Ascending aorta (tissue), 2 donors: ENCODE data around the gene SIL1. TPM values are rescaled to one million over a fixed set of nuclear protein-coding genes. Genes with fewer than 3 reads are reported as not detected.
"Not testable (repeated sequence)": the region's sequence is repeated elsewhere in the genome, so short reads cannot be mapped to it uniquely, and the experiment has no call there.

Source experiments
- DNase-seq, 2 donors: peaks; one replicate each; pipeline ENCODE4 v3.0.0-alpha.2; 2019; ENCODE audit warnings: low spot score in 2 of 2
- H3K27ac ChIP-seq, 2 donors: fragments of 200-600 bp; sonication (generic); one replicate each; pipeline ENCODE4 v1.5.1; 2016 to 2017; ENCODE audit warnings: mild to moderate bottlenecking in 1 of 2
- H3K27me3 ChIP-seq: fragments of 200-600 bp; sonication (generic); one replicate; pipeline ENCODE4 v1.5.1; 2017
- H3K36me3 ChIP-seq, 2 donors: fragments of 200-600 bp; sonication (generic); one replicate each; pipeline ENCODE4 v1.5.1; 2016
- H3K4me1 ChIP-seq, 2 donors: fragments of 200-600 bp; sonication (generic); one replicate each; pipeline ENCODE4 v1.5.1; 2016 to 2017; ENCODE audit warnings: mild to moderate bottlenecking in 1 of 2
- H3K4me3 ChIP-seq, 2 donors: fragments of 200-600 bp; sonication (generic); one replicate each; pipeline ENCODE4 v1.5.1; 2016 to 2017; ENCODE audit warnings: mild to moderate bottlenecking in 1 of 2
- H3K9me3 ChIP-seq, 2 donors: fragments of 200-600 bp; sonication (generic); one replicate each; pipeline ENCODE4 v1.5.1; 2016
- CTCF ChIP-seq, 3 experiments: fragments of 200-600 bp in 2 of 3; fragments of 450-650 bp in 1 of 3; sonication (generic) in 2 of 3; IDR thresholded peaks; one replicate each; pipeline ENCODE4 v1.5.1; 2016 to 2019; ENCODE audit warnings: antibody characterized with exemption in 3 of 3, mild to moderate bottlenecking in 1 of 3, moderate library complexity in 1 of 3
- intact Hi-C: fragments of 100-400 bp; cut with DNase I; formaldehyde crosslinking; loops from one replicate; pipeline ENCODE4 v1.15.1; 2023
- total RNA-seq: library from RNA; depleted of rRNA; stranded (reverse); fragments of >200 nt; gene quantifications from one replicate; pipeline ENCODE4 v1.1.0, GENCODE V29; 2016

Gene SIL1
- total RNA-seq, 1 donor from 2014 or later = 53.4 TPM

- DNase-seq = peak in 1 of 2 donors; percentile 79
- H3K4me1 ChIP-seq = peaks cover 22 to 61% of the 10 kb centered on the region in 2 donors
- peak overlapping the region; percentile 35 to 83 for H3K27ac ChIP-seq
- H3K27me3 ChIP-seq = no peaks in the 10 kb centered on the region
- no peak for TF ChIP-seq CTCF (IDR thresholded peaks at IDR 0.05)
- no peaks in the 10 kb centered on the region for H3K36me3 ChIP-seq
- H3K9me3 ChIP-seq = no peaks in the 10 kb centered on the region
- intact Hi-C loops = loop anchor here (5.0 kb wide), 1 partner anchor 77 kb away; the partner anchor contains the start of gene SIL1
- H3K4me3 ChIP-seq = peak overlapping the region in 1 of 2 donors; percentile 53
Measured at GRCh38 chr5:139120521-139120920, 77.6 kb downstream of the SIL1 start.

DNA sequence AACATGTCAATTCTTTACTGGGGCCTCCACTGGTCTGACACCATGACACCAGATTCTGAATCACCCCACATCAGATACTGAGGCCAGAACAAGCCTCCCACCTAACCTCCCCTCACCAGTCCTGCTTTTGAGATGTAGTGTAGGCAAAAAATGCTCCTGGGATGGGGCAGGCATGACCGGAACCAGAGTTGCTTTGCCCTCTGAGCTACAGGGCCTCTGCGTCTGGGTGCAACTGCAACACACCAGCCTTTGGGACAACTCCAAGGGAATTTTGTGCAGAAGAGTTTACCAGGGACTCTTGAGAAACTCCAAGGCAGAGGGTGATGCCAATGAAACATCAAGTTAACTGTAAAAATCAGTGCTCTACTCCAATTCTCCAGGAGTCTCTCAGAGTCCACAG lies 79.4 kb downstream of the SIL1 start:
- no peak for DNase-seq
- Histone ChIP-seq H3K4me3 (no peak overlapping the region), H3K9me3 (no peaks in the 10 kb centered on the region), H3K27me3 (no peaks in the 10 kb centered on the region), H3K4me1 (peaks cover 22 to 58% of the 10 kb centered on the region in 2 donors), H3K27ac (peak overlapping the region; percentile 30 to 83), H3K36me3 (no peaks in the 10 kb centered on the region)
- no peak for TF ChIP-seq CTCF (IDR thresholded peaks at IDR 0.05)
- intact Hi-C loops = no loop called here

DNA sequence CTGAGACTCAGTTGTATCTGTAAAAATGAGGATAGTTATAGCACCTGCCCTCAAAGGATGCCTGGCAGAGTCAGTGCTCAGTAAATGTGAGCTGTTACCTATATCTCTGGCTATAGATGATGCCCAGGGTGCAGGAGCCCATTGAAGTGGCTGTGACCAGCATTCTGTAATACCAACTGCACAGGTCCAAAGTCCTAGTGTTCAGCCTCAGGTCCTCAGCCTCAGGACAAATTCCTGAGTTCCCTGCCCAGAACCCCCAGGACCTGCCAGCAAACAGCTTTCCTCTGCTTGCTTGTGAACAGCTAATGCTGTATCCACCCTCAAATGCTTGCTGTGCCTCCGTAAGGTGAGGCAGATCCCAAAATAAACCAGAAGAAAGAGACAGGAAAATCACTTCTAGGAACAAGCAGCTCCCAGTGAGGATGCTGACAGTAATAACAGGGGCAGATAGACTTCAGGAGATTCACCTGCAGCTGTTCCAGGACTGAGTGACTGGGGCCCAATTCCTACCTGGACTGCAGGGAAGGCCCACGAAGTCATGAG lies 80.8 kb downstream of the SIL1 start:
- H3K36me3 ChIP-seq = no peaks in the 10 kb centered on the region
- H3K9me3 ChIP-seq = no peaks in the 10 kb centered on the region
- no peak for TF ChIP-seq CTCF (IDR thresholded peaks at IDR 0.05)
- DNase-seq = no peak
- H3K4me1 ChIP-seq = peaks cover 21 to 56% of the 10 kb centered on the region in 2 donors
- no peak overlapping the region for H3K4me3 ChIP-seq
- intact Hi-C loops = no loop called here
- H3K27ac ChIP-seq = peak overlapping the region; percentile 30 to 83
- no peaks in the 10 kb centered on the region for H3K27me3 ChIP-seq

DNA sequence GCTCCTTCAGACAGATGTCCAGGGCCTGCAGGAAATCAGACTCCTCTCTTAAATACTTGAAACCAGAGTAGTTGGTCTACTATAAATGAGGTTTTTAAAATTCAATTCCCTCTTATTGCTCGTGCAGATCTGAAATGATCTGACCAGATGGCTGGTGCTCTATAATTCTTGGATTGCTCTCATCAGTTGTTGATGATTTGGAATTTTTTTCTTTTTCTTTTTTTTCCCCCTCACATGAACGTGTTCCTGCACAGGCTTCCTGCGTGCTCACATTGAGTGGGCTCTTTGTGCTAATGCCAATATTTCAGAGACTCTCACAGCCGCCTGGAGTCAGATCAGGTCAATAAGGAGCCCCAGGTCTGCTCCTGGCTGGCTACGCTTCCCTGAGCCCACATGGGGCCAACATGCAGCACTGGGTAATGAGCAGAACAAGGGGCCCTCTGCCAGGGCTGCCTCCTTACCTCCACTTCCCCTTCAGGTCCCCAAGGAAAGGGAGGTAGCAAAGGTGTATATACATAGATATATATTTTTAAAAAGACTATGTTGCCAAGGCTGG lies 82.0 kb downstream of the SIL1 start:
- DNase-seq = no peak
- H3K36me3 ChIP-seq = no peaks in the 10 kb centered on the region
- intact Hi-C loops = no loop called here
- H3K4me1 ChIP-seq = peaks cover 18 to 45% of the 10 kb centered on the region in 2 donors
- TF ChIP-seq CTCF (IDR thresholded peaks at IDR 0.05) = no peak
- no peaks in the 10 kb centered on the region for H3K27me3 ChIP-seq
- H3K4me3 ChIP-seq = no peak overlapping the region
- H3K27ac ChIP-seq = no peak overlapping the region
- H3K9me3 ChIP-seq = no peaks in the 10 kb centered on the region

DNA sequence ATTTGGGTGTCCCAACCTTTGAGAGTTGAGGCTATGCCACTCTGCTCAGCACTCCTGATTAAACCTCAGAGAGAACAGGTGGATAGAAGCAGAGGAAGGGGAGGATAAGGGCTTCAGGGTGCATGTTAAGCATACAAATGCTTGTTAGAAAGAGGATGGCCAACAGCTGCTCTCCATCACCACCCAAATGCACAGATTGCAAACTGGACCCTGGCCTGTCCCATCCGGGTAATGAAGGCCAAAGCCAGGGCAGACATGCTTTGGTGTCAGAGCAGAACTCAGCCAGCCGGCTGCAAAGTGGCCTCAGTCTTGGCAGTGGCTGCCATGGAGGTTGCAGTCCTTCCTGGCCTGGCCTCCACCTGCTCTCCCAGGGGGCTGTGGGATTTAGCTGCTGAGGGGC lies 84.3 kb downstream of the SIL1 start:
- no peak for DNase-seq
- H3K4me1 ChIP-seq = peaks cover 4 to 30% of the 10 kb centered on the region in 2 donors
- TF ChIP-seq CTCF (IDR thresholded peaks at IDR 0.05) = no peak
- H3K27ac ChIP-seq = no peak overlapping the region
- intact Hi-C loops = no loop called here
- no peaks in the 10 kb centered on the region for H3K36me3 ChIP-seq
- no peaks in the 10 kb centered on the region for H3K27me3 ChIP-seq
- H3K9me3 ChIP-seq = no peaks in the 10 kb centered on the region
- no peak overlapping the region for H3K4me3 ChIP-seq

DNA sequence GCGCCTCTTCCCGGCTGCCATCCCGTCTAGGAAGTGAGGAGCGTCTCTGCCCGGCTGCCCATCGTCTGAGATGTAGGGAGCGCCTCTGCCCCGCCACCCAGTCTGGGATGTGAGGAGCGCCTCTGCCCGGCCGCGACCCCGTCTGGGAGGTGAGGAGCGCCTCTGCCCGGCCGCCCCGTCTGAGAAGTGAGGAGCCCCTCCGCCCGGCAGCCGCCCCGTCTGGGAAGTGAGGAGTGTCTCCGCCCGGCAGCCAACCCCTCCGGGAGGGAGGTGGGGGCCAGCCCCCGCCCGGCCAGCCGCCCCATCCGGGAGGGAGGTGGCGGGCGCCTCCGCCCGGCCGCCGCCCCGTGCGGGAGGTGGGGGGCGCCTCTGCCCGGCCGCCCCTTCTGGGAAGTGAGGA lies 85.8 kb downstream of the SIL1 start:
- intact Hi-C loops, H3K36me3 ChIP-seq, H3K27me3 ChIP-seq, H3K27ac ChIP-seq, DNase-seq, H3K4me3 ChIP-seq, H3K9me3 ChIP-seq: not testable (repeated sequence)
- H3K4me1 ChIP-seq = peaks cover 0 to 24% of the 10 kb centered on the region in 2 donors
